ENCODE results near the gene CDC42BPG.

- TF ChIP-seq CTCF (conservative IDR thresholded peaks at IDR 0.05 in 1 of 2, IDR thresholded peaks at IDR 0.05 in 1 of 2; ENCODE audit: extremely low read depth in 1 of 2, insufficient read depth in 1 of 2, low read depth in 1 of 2, low read length in 2 of 2) (no peak), EZH2 (IDR thresholded peaks at IDR 0.05; ENCODE audit: borderline replicate concordance, low read length) (no peak)
Observed at GRCh38 chr11:64854157-64854533, 9.7 kb upstream of the CDC42BPG start.
